NCI-H446 treated with DMSO at 0.1 percent for 48 hours (cell line): ENCODE measurements around the gene DIO1.
"Not testable (repeated sequence)": the region's sequence is repeated elsewhere in the genome, so short reads cannot be mapped to it uniquely, and the experiment has no call there.

Experiments
- DNase-seq: peaks from one replicate; lab custom pipeline; 2025; lab: John Stamatoyannopoulos, UW

The DIO1 gene

DNA sequence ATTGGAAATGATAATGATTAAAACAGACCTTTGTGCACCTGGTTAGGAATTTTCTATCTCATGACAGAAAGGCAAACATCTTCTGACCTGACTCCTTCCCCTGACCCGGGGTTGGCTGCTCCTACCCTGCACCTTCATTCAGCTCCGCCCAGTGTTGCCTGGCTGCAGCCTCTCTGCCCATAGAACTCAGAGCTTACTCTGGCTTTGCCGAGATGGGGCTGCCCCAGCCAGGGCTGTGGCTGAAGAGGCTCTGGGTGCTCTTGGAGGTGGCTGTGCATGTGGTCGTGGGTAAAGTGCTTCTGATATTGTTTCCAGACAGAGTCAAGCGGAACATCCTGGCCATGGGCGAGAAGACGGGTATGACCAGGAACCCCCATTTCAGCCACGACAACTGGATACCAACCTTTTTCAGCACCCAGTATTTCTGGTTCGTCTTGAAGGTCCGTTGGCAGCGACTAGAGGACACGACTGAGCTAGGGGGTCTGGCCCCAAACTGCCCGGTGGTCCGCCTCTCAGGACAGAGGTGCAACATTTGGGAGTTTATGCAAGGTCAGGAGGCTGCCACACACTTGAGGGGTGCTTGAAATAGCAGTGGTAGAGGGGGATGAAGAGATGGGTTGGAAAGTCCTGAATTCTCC lies at the start of gene DIO1:
Gene DIO1, plus strand, starts transcription at position 189 of the 638 bp plus-strand sequence. Its CDS starts 24 bp downstream, at position 213.
- no peak for DNase-seq

DNA sequence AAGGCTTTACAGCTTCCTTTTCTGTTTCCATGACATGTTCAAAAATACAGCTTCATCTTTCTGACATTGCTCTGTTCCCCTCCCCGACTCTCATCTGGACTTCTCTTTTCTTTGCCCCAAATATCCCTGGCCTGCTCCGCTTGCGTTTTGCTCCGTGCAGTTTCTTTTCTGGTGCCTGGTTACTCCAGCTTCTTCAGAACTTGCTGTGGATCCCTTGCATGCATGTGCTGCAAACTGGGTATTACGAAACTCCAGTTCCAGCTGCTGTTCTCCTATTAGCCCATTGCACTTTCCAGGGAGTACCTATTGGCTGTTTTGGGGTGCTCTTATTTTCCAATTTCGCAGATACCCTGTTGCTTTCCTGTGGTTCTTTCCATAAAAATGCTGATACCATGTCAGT lies 46.0 kb upstream of the DIO1 start:
- no peak for DNase-seq

DNA sequence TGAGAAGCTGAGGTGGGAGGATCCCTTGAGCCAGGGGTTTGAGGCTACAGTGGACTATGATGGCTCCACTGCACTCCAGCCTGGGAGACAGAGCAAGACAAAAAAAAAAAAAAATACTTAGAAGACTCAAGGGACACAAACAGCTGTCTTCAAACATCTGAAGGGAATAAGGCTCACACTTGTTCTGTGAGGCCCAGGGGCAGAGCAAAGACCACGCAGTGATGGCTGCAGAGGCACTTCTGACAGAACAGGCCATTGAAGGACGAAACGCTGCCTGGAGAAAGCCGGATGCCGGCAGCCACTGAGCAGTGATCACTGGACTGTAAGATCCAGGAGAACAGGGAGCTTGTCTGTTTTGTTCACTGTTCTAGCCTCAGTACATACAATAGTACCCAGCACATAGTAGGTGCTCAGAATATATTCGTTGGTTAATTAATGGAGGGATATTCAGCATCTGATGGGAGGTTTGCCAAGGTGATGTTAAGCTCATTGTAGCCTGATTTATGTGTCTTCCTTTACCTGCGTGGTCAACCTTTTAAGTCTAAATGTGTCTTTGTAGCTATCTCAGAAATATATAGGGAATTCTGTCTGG lies 43.8 kb upstream of the DIO1 start:
- no peak for DNase-seq

DNA sequence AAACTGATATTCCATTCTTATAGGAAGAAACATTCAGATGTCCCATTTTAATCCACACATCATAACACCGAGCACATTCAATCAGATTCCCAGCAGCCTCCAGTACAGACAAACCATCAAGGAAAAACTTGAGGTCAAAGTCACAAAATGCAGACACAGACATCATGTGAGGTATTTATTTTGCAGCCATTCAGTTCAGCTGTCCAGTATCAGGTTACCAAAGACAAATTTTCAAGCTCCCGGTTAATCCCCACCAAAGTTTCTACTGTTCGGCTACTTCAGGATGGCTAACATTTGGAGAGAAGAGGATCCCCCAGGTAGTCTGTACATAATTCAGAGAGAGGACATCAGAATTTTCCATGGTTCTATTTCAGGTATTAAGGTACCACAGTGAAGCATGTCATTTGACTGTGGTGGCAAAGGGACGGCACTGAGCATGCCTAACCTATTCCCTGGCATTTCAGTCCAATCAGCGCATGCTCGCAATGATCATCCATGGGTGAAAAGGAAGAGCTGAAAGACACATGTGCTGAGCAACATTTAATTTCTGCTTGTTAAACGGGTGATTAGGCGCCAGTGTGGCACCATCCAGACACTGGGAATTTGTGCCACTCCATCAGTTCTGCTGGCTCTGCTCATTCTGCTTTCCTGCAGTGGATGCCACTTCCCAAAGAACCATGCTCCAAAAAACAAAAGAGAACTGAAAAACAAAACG lies 42.3 kb upstream of the DIO1 start:
- peak; percentile 25 for DNase-seq

DNA sequence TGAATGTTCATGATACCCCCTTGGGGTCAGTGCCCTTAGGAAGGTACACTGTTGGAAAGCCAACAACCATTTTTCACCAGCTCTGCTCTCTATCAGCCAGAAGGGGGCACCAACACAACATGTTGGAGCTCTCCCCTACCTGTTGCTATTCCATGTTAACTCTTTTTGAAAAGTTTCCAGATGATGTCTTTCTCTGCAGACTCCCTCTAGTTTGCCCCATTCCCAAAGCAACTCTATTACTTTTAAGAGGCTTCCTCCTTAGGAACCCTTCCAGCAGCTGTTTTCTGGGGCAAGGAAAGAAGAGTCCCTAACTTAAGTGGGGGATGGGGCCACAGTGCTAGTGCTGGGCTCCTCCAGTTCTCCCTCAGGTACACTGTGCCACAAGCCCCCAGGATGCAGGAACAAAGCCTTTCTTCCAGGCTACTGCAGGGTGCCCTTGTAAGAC lies 33.0 kb upstream of the DIO1 start:
- DNase-seq: peak; percentile 54

DNA sequence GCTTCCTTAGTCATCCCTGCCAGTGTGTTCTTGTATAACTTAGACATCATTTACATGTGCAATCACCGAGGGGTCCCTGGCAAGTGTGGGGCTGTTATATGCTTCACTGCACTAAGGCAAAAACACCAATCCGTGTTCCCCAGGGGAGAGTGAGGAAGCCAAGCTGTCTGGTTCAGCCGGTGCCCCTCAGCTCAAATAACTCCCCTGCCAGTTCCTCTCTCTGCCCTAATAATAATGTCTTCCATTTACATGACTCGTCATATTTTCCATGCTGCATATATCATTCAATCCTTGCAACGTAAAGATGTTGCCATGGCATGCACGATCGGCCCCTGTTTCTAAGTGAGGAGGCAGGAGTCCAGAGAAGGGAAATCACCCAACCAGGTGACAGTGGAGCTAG lies 31.5 kb upstream of the DIO1 start:
- peak; percentile 51 for DNase-seq

DNA sequence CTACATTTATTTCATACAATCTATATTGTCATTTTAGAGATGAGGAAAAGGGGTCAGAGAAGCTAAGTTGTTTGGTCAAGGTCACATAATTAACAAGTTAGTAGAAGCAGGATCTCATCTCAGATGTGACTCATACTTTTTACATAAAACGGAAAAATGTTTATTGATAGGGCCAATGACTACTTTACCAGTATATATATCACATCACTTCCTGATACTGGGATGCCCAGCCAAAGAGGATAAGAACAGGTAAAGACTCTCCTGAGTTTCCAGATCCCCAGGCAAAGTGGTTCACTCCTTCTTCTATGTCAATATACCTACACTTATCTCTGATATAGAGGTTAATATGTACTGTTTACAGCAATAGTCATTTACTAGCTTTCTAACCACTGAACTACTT lies 25.4 kb upstream of the DIO1 start:
- DNase-seq: no peak

DNA sequence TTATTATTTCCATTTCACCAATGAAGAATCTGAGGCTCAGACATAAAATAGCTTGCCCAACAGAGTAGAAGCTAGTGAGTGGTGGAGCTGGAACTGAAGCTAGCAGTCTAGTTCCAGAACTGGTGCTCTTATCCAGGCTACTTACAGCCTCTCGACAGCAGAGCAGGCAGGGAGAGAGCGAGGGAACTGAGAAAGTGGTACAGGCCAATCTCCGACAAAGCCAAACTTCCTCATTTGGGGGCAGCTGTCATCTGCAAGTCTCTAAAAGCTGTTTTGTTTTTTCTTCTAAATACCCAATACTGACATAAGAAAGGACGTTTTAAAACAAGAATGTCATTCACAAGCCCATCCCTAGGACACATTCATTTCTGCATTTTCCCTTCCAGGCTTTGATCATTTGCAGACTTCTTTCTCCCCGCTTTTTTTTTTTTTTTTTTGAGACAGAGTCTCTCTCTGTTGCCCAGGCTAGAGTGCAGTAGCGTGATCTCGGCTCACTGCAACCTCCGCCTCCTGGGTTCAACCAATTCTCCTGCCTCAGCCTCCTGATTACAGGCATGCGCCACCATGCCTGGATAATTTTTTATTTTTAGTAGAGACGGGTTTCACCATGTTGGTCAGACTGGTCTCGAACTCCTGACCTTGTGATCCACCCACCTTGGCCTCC lies 24.4 kb upstream of the DIO1 start:
- DNase-seq: no peak

DNA sequence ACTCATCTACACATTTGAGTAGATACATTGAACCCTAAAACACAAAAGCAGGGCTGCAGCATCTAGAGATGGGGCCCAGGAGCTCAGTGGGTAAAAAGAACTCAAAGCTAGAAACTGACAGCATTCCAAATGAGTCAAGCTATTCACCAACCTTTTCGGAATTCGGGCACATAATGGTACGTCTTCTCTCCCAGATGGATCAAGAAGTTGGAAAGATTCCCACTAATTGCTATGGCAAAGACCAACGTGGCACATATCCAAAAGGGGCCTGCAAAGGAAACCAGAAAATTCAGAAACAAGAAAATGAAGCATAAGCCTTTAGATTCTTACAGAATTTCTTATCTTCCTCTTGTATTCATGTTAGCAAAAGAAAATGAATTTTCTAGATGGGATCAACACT lies 22.8 kb upstream of the DIO1 start:
- peak; percentile 63 for DNase-seq

DNA sequence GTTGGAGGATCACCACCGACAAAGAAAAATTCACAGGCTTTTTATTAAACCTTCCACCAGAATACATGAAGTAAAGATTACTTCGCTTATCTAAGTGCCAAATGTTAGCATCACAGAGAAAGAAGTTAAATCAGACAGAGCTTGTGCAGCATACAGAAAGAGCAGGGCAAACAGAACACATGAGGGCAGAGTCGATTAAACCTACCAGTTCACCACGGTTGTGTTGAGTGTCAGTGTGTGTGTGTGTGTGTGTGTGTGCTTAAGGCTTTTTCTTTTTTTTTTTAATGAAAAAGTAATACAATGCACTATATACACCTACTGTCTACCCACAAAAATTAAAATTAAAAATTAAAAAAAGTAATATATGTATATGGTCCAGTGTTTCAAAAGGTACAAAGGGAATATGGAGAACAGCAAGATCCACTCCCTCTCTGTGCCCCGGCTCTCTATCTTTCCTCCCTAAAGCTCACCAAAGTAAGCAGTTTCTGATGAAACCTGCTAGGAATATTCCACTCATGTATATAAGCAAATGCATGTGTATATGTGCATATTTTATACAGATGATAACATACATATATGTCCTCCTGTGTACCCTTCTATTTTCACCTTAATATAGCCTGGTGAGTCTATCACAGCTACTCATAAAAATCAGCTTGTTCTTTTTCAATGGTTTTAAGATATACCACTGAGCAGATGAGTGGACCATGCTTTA lies 22.1 kb upstream of the DIO1 start:
- DNase-seq: no peak

DNA sequence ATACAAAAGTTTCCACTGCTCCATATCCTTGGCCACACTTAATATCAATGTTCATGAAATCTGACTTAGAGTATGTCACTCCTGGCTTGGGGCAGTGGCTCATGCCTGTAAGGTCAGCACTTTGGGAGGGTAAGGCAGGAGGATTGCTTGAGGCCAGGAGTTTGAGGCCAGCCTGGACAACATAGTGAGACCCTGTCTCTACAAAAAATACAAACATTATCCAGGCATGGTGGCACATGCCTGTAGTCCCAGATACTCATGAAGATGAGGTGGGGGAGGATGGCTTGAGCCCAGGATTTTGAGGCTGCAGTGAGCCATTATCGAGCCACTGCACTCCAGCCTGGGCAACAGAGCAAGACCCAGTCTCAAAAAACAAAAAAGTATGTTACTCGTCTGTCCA lies 18.8 kb upstream of the DIO1 start:
- not testable (repeated sequence) for DNase-seq

DNA sequence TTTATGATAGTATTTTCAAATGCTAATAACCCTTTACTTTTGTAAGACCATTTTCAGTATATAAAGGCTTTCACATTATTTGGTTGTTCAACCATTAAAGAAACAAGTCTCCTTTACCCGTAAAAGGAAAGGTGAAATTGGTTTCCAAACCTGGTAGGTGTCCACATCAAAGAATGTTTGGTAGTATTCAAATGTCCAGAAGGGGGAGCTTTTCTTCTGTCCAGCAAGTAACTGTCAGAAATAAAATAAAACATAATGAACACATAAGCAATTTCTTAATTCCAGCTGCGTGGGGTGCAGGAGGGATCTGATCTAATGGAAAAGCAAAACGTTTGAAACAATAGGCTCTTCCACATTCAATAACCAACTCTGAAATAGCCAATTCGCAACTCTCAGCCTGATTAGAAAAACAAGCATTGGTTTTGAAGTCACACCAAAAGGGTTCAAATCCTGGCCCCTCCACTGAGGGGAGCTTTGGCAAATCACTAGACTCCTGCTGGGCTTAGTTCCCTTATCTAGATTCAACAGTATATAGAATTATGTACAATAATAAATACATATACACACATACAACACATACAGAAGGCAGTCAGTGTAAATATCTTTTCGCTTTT lies 15.4 kb upstream of the DIO1 start:
- DNase-seq: peak; percentile 24

DNA sequence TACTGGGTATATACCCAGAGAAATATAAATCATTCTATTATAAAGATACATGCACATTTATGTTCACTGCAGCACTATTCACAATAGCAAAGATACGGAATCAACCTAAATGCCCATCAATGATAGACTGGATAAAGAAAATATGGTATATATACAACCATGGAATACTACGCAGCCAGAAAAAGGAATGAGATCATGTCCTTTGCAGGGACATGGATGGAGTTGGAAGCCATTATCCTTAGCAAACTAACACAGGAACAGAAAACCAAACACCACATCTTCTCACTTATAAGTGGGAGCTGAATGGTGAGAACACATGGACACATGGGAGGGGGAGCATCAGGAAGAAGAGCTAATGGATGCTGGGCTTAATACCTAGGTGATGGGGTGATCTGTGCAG lies 12.1 kb upstream of the DIO1 start:
- DNase-seq: not testable (repeated sequence)

DNA sequence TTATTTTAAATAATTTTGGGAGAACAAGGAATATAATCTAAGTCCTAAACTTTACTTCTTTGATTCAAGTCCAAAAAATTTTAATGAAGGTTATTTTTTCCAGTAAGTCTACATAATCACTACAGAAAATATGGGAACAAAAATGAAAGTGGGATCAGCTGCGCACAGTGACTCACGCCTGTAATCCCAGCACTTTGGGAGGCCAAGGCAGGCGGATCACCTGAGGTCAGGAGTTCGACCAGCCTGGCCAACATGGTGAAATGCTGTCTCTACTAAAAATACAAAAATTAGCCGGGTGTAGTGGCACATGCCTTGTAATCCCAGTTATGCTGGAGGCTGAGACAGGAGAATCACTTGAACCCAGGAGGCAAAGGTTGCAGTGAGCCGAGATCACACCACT lies 10.4 kb upstream of the DIO1 start:
- not testable (repeated sequence) for DNase-seq

DNA sequence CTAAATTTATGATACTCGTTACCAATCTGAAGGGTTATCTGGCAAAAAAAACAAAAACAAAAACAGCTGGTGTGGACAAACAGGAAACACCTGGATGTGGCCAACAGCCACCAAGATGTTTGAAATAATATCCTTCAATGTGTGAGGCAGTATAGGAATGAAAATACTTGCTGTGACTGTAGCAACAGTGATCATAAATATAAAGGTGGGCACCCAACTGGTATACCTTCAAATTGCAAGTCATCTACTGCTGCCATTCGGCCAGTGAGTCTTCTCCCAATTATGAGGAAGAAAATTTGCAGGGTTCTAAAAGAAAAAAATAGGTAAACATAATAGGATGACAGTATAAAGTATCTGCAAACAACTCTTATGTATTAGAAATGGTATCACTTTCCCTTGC lies 5.3 kb upstream of the DIO1 start:
- no peak for DNase-seq

DNA sequence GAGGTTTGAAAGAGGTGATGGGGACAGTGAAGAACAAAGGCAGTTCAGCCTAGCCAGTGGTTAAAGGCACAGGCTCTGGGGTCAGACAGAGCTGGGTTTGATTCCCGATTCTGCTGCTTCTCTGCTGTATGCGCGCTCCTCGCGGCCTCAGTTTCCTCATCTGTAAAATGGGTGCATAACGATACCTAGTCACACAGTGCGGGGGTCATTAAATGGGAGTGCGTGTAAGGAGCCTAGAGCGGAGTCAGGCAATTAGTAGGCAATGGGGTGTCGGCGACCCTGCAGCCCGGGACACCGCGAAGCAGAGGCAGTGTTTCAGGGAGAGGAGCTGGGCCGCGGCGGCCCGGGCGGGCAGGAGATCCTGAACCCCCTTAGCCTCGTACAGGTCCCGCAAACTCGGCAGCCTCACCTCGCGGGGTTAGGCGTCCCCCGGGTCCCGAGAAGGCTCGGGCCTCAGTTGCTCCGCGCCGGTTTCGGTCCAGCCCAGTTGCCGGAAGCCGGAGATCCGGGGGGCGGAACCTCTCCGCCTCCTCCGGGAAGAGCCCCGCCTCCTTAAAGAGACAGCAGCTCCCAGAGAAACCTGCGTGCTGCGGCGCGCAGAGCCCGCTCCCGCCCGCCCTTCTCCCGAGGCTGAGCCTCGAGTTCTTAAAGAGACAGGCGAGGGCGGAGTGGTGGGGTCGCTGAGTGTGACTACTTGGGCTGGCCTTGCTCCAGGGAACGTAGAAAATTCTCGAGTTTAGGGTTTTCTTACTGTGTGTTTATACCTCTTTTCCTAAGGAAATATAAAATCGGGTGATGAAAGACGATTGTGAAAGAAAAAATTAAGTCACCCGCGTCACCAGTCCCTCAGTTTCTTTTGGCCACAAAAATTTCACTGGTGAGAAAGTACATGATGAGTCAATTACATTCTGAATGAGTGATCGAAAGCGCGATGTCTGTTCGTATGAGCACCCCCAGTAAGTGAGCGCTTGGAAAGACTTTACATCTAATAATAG lies 4.4 kb upstream of the DIO1 start, which contains the start of gene YIPF1:
Gene YIPF1, minus strand, starts transcription at position 494 of the 995 bp plus-strand sequence. CDS start 860 bp downstream, outside the sequence.
- peak; percentile 80 for DNase-seq

DNA sequence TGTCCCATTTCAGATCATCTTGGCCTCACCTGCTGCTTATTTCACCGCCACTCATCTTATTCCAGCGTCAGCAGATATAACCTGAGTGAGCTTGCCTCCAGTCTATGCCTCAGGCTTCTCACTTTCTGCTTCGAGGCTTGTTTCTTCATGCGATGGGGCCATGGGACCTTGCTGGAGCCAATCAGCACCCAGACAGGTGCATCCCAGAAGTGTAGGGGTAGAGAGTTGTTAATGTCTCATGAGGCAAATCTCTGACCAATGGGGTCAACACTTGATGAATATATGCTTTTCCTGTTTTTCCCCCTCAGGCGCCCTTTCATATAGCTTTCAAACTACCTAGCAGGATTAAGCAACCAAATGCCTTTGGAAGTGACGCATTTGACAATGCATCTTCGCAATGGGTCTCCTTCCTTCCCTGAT lies 3.5 kb upstream of the DIO1 start:
- no peak for DNase-seq

DNA sequence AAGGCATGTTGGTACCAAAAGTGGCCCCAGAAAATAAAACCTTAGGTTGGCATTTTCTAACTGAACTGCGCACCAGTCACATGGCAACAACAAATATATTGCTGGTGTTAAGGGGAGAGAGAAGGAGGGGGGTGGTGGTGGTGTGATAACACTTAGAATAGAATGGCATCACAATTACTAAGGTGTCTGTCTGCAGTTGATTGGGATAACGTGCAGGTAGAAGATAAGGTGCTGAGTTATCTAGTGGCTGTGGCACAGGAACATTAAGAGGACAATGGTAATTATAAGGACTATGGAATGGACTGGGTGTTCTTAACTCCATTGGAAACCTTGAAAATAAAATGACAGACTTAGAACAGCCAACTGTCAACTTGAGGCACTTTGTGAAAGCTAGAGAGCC lies 3.0 kb upstream of the DIO1 start:
- no peak for DNase-seq

DNA sequence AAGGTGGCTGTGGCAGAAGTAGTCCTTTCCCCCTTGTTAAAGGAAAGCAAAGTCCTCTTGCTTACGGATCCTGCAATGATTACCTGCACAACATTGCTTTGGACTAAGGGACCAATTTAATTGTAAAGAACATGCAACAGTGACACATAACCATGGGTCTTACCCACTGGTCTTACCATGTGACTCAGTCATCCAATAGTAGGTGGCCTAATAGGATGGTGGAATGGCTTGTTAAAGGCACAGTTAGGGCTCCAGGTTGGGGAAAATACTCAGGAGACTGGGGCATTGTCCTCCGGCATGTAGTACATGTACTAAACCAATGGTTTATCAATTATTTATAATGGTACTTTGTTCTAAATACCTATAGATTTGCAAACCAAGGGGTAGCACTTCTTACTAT lies 2.3 kb upstream of the DIO1 start:
- no peak for DNase-seq

DNA sequence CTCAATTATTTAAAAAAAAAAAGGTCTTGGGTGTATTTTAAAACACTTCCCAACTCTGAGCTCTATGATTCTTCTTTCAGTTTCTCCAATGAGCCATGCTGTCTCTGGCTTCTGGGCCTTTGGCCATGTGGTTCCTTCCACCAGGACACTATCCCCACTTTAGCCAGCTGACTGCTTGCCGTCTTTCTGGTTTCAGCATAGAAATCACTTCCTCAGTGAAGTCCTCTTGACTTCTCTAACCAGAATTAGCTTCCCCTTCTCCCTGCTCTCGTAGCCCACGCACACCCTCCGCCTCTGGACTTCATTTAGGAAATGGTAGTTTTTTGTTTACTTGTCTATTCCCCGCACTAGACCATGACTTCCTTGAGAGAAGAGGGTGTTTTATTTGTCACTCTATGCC lies 1.1 kb upstream of the DIO1 start:
- no peak for DNase-seq
